Muscle of leg (tissue), 16 donors: ENCODE data around the gene RGS17. TPM values are rescaled to one million over a fixed set of nuclear protein-coding genes. Genes with fewer than 3 reads are reported as not detected.

Experiments
- DNase-seq: peaks from one replicate; pipeline ENCODE4 v3.0.0; 2013
- H3K27ac ChIP-seq: one replicate; pipeline ENCODE4 v1.5.1; 2013; ENCODE audit warnings: mild to moderate bottlenecking, low read length, control low read depth
- H3K27me3 ChIP-seq: one replicate; pipeline ENCODE4 v1.6.1; 2013; ENCODE audit warnings: low read length; ENCODE audit not compliant: control insufficient read depth, insufficient read depth
- H3K36me3 ChIP-seq: one replicate; pipeline ENCODE4 v1.6.1; 2013; ENCODE audit warnings: low read length; ENCODE audit not compliant: control insufficient read depth, insufficient read depth
- H3K4me1 ChIP-seq: one replicate; pipeline ENCODE4 v1.6.1; 2013; ENCODE audit warnings: low read length; ENCODE audit not compliant: control insufficient read depth, insufficient read depth
- H3K4me3 ChIP-seq: one replicate; pipeline ENCODE4 v1.5.1; 2013; ENCODE audit warnings: low read length, control low read depth
- H3K9me3 ChIP-seq: replicated peaks from 2 replicates; pipeline ENCODE4 v1.6.1; 2013; ENCODE audit warnings: low read depth, low read length; ENCODE audit not compliant: control insufficient read depth
- WGBS: methylation state at CpG from one replicate; pipeline ENCODE4 v1.1.5; 2013; ENCODE audit warnings: missing lambda C conversion rate; ENCODE audit not compliant: insufficient coverage; 5-methylcytosine and 5-hydroxymethylcytosine counted together
- long read RNA-seq, 11 donors: transcript quantifications; one replicate each; lab custom pipeline, GENCODE V29; 2026
- polyA plus RNA-seq, 8 donors: library from polyadenylated mRNA; unstranded; fragments of 120-200 nt; gene quantifications; one replicate each; pipeline versions ENCODE4 v1.2.1 to v1.2.3, GENCODE V29; 2013; ENCODE audit warnings: inconsistent platforms in 1 of 8, low replicate concordance in 1 of 8; ENCODE audit not compliant: insufficient read length in 8 of 8, insufficient read depth in 1 of 8
- total RNA-seq: library from RNA; stranded (reverse); fragments of 120-200 nt; gene quantifications from one replicate; pipeline ENCODE4 v1.2.4, GENCODE V29; 2013

RGS17 gene
- total RNA-seq (0.53 TPM), polyA plus RNA-seq (1 to 10 TPM in 2 of 8 donors, under 1 TPM in 6; 0.56 to 1.5 (median 0.98) TPM)
- long read RNA-seq, donor 1 = 0 reads
- long read RNA-seq, donor 2 = 0 reads
- long read RNA-seq, donor 3 = 0 reads
- long read RNA-seq, donor 4 = 0 reads
- long read RNA-seq, donor 5, partial matches to known transcripts = 0 of 1 reads
- long read RNA-seq, donor 5, other reads (novel, unspliced or antisense) = 0 of 1 reads
- long read RNA-seq, donor 6 = 0 reads
- long read RNA-seq, donor 7 = 0 reads
- long read RNA-seq, donor 8 = 0 reads
- long read RNA-seq, donor 9 = 0 reads
- long read RNA-seq, donor 10 = 0 reads
- long read RNA-seq, donor 11, partial matches to known transcripts = 0 of 1 reads
- long read RNA-seq, donor 11, other reads (novel, unspliced or antisense) = 0 of 1 reads

DNA sequence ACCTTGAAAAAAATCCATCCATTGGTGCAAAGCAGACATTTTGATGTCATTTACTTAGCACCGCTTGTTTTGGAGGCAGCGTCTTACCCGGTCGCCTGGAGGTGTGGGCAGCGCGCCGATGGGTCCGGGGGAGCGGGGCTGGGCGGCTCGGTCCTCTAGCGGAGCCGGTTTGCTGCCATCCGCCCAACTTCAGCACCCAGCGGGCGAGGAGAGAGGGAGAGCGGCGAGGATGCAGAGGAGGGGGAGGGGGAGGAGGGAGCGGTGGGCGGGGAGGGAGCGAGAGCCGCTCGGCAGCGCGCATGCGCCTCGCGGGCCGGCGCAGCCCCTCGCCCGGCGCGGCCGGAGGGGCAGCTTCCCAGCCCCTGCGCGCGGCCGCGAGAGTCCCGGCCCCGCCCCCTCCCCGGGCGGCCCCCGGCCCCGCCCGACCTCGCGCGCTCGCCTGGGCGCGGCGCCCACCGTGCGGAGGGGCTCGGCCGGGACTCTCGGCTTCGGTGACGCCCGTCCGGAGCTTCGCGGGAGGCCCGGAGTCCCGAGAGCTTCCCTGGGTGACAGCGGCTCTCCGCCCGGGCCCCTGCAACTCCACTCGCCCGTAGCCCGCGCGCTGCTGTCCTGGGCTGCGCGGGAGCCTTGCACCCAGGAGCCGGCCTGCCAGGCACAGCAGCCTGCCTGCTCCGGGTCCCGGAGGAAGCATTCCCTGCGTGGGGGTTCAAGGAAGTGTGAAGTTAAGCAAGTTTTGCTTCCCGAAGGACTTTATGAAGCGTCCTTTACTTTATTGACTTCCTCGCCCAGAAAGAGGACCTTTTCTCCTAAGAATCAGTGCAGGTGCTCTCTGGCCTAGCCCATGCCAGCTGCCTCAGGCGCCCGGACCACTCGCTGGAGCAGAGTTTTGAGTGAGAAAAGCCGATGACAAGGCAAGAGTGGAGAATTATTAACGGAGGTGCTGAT lies at the start of gene RGS17:
Gene RGS17 (minus strand): TSS at position 246 of the 945 bp plus-strand sequence. CDS start 87,264 bp downstream, outside the sequence.
- Histone ChIP-seq H3K27me3 (peaks cover 24% of the 10 kb centered on the region), H3K4me1 (peaks cover 12% of the 10 kb centered on the region)

DNA sequence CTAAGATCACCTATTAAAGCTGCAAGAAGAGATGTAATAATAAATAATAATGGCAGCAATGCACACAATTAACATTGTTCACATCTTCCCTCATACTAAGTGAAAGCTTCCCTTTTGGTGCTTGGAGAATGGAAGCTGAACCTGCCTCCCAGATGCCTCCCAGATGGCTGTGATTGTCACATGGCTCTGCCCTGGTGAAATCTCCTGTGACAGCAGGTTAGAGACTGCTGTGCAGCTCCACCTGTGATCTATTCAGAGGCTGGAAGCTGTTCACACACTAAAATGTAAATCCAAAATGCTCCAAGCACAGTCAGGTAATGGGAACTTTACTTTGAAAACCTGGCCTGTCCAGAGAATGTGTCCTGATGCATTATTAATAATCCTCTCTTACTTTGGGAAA lies 41.7 kb upstream of the RGS17 start:
- Histone ChIP-seq H3K27me3 (no peaks in the 10 kb centered on the region), H3K36me3 (no peaks in the 10 kb centered on the region), H3K27ac (no peak overlapping the region), H3K9me3 (no peaks in the 10 kb centered on the region), H3K4me1 (no peaks in the 10 kb centered on the region), H3K4me3 (no peak overlapping the region)
- no peak for DNase-seq

More for the DNA sequence above, at the start of gene RGS17:
- peak within 1 kb of the TSS; percentile 64 for H3K4me3 ChIP-seq
- under 1% methylated on average over 62 of the region's 89 CpGs for WGBS
- no peaks in the 10 kb centered on the region for H3K9me3 ChIP-seq
- peak; percentile 83 for DNase-seq
- no peaks in the 10 kb centered on the region for H3K36me3 ChIP-seq
- no peak within 1 kb of the TSS for H3K27ac ChIP-seq

DNA sequence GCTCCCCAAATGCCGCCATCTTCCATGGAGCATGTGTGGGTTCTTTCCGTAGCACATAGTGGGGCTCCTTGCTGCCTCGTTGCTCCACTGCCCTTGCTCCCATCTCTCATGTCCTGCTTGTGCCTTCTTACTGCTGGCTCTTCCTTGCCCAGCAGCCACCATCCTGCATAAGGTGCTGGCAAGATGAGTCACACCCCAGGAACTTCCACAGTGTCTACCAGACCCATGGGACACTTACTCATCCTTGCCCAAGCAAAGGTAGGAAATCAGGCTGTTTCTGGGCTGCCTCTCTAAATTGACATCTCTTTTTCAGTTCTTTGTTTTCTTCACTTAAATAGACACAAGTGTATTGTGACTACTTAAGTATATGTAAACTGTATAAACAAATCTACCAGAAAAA lies 39.4 kb upstream of the RGS17 start:
- H3K9me3 ChIP-seq = no peaks in the 10 kb centered on the region
- H3K27ac ChIP-seq = no peak overlapping the region
- 87% methylated on average over 3 of the region's 3 CpGs for WGBS
- H3K36me3 ChIP-seq = no peaks in the 10 kb centered on the region
- no peak for DNase-seq
- no peaks in the 10 kb centered on the region for H3K27me3 ChIP-seq
- H3K4me3 ChIP-seq = no peak overlapping the region
- H3K4me1 ChIP-seq = no peaks in the 10 kb centered on the region

DNA sequence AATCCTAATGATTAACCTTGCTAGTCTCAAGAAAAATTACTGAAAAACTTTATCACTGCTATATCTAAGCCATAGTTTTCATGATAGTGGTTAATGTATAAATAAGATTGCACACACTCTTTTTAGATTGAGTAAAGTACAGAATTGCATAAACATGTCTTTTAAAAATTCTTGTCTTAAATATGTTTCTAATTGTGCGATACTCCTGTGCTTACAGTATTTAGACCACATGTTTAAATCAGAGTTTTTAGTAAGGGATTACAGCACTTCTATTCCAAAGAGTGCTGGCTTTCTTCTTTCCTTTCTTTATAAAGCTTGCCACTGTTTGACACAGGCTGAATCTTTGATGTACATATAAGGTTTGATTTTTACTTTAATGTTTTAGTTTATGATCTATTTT lies 36.8 kb upstream of the RGS17 start:
- Histone ChIP-seq H3K9me3 (no peaks in the 10 kb centered on the region), H3K4me3 (no peak overlapping the region), H3K27ac (no peak overlapping the region), H3K27me3 (no peaks in the 10 kb centered on the region), H3K36me3 (no peaks in the 10 kb centered on the region), H3K4me1 (no peaks in the 10 kb centered on the region)
- DNase-seq = no peak
- WGBS = no CpG with 5 or more reads among the region's 1 CpG

GRCh38 chr6:153167061-153167891 lies 36.2 kb upstream of the RGS17 start:
- no peaks in the 10 kb centered on the region for H3K27me3 ChIP-seq
- 75% methylated on average over 3 of the region's 9 CpGs for WGBS
- no peak overlapping the region for H3K27ac ChIP-seq

DNA sequence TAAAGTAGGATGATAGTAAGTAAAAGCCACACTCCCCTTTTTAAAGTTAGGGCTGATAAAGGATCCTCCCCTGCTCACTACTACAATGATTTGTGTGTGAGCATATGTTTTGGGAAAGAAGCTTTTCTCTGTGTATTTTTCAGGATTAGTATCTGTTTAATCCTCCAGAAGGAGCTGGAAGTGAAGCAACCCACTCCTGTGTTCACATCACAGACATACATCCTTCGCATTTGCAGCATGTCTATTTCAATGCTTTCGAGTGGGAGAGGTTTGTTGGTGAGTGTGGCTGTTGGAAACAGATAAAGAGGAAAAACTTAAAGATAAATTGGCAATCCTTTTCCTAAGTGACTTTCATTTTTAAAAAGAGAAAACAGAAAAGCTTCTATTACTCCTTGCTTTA lies 31.6 kb upstream of the RGS17 start:
- Histone ChIP-seq H3K27ac (no peak overlapping the region), H3K36me3 (no peaks in the 10 kb centered on the region), H3K4me3 (no peak overlapping the region), H3K9me3 (no peaks in the 10 kb centered on the region), H3K4me1 (no peaks in the 10 kb centered on the region), H3K27me3 (no peaks in the 10 kb centered on the region)
- no CpG with 5 or more reads among the region's 2 CpGs for WGBS
- no peak for DNase-seq

More at GRCh38 chr6:153167061-153167891, 36.2 kb upstream of the RGS17 start:
- no peak for DNase-seq
- no peaks in the 10 kb centered on the region for H3K9me3 ChIP-seq
- H3K4me1 ChIP-seq = no peaks in the 10 kb centered on the region
- H3K4me3 ChIP-seq = no peak overlapping the region
- no peaks in the 10 kb centered on the region for H3K36me3 ChIP-seq

- Histone ChIP-seq H3K27me3 (no peaks in the 10 kb centered on the region), H3K4me3 (no peak overlapping the region), H3K27ac (no peak overlapping the region), H3K36me3 (no peaks in the 10 kb centered on the region), H3K4me1 (no peaks in the 10 kb centered on the region), H3K9me3 (no peaks in the 10 kb centered on the region)
- no peak for DNase-seq
- no CpG with 5 or more reads among the region's 4 CpGs for WGBS
Measured at GRCh38 chr6:153162172-153162571, 31.1 kb upstream of the RGS17 start.

- no CpG with 5 or more reads among the region's 2 CpGs for whole genome bisulfite sequencing
- H3K4me3 ChIP-seq = no peak overlapping the region
- no peaks in the 10 kb centered on the region for H3K9me3 ChIP-seq
- DNase-seq = no peak
- no peak overlapping the region for H3K27ac ChIP-seq
- H3K27me3 ChIP-seq = no peaks in the 10 kb centered on the region
- H3K4me1 ChIP-seq = no peaks in the 10 kb centered on the region
- H3K36me3 ChIP-seq = no peaks in the 10 kb centered on the region
Measured at GRCh38 chr6:153160221-153160620, 29.1 kb upstream of the RGS17 start.

DNA sequence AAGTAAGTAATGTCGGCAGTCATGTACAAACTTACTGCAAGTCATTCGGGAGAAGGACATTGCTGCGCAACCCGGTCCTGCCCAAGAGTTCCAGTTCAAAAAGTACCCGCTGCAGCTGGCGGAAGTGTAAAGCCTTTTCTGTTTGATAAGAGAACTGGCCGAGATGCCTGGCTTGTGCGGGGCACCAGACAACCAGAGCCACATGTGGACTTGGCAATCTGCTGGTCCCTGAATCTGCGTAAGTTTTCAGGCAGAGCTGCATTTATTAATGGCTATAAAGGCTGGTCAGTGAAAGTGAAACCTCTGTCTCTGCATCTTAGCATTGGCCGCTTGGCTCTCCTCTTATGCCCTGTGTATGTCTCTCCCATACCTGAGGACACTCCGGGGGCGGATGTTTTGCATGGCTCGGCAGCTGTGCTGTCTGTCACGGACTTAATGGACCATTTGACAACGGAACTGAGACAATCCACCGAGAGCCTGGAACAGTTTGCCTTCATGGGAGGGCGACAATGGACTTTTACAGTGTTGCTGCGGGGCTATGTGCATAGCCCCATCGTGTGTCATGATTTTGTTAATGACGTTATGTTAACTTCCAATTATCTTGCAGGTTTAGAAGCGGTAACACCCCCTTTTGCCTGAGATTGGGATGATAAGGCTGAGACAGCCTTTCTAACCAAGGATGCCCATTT lies 19.8 kb upstream of the RGS17 start:
- H3K36me3 ChIP-seq = no peaks in the 10 kb centered on the region
- no peak overlapping the region for H3K27ac ChIP-seq
- no peak for DNase-seq
- WGBS = 73% methylated on average over 17 of the region's 21 CpGs
- H3K4me3 ChIP-seq = no peak overlapping the region
- no peaks in the 10 kb centered on the region for H3K9me3 ChIP-seq
- no peaks in the 10 kb centered on the region for H3K4me1 ChIP-seq
- no peaks in the 10 kb centered on the region for H3K27me3 ChIP-seq
